HepG2 (cell line): Measurements from ENCODE around the gene SYCE3. TPM values are rescaled to one million over a fixed set of nuclear protein-coding genes. Genes with fewer than 3 reads are reported as not detected.

Experiments used
- ATAC-seq: fragments of 200-7000 bp; cut with Tn5 transposase; 3 replicates; pipeline ENCODE4 v1.9.1; 2020; ENCODE audit warnings: mild to moderate bottlenecking, moderate library complexity
- BruUV-seq: library from RNA; stranded (reverse); fragments of 400-500 nt; replicated peaks from 2 replicates; lab custom pipeline; 2021; lab: Mats Ljungman, UMichigan
- CTCF ChIA-PET: fragments of 300-600 bp; formaldehyde crosslinking; extraction: SDS; loops from one replicate; lab custom pipeline; 2021; ENCODE audit warnings: low total read pairs, inconsistent platforms, low intra/inter-chr PET ratio; lab: Yijun Ruan, JAX
- POLR2A ChIA-PET: fragments of 350-600 bp; sonication (Branson Sonifier 250); formaldehyde crosslinking; loops from one replicate; lab custom pipeline; 2020; ENCODE audit warnings: antibody characterized with exemption, inconsistent platforms; lab: Yijun Ruan, JAX
- DNase-seq: peaks from one replicate; pipeline ENCODE4 v3.0.0-alpha.2; 2015; ENCODE audit warnings: low spot score
- FAIRE-seq: peaks from 3 replicates; lab custom pipeline; 2011; peaks lifted over from hg19 to GRCh38; lab: Jason Lieb, UNC
- H2AFZ ChIP-seq: one replicate; pipeline ENCODE4 v1.6.1; 2011; ENCODE audit warnings: low read length, inconsistent platforms
- H3K27ac ChIP-seq: fragments of 300-600 bp; 3 replicates; pipeline ENCODE4 v1.8.0; 2011; ENCODE audit warnings: mixed run types, mild to moderate bottlenecking, mixed read lengths, low read length, inconsistent platforms; ENCODE audit not compliant: insufficient read depth; ENCODE audit errors: extremely low read length
- H3K27me3 ChIP-seq, 2 experiments: fragments of 200-600 bp in 1 of 2; 2 replicates in 1 of 2; 3 replicates in 1 of 2; pipeline versions ENCODE4 v1.6.0 to v1.8.0; 2011; ENCODE audit warnings: low read length in 2 of 2, mild to moderate bottlenecking in 2 of 2, moderate library complexity in 2 of 2, inconsistent platforms in 1 of 2; ENCODE audit not compliant: insufficient read depth in 2 of 2, control insufficient read depth in 1 of 2
- H3K36me3 ChIP-seq, 2 experiments: fragments of 200-600 bp in 1 of 2; replicated peaks in 1 of 2; 2 replicates in 1 of 2; 3 replicates in 1 of 2; pipeline versions ENCODE4 v1.5.1 to v1.8.0; 2011; ENCODE audit warnings: low read length in 2 of 2, inconsistent platforms in 1 of 2; ENCODE audit not compliant: insufficient read depth in 2 of 2, control insufficient read depth in 1 of 2
- H3K4me1 ChIP-seq: 2 replicates; pipeline ENCODE4 v1.5.1; 2012; ENCODE audit warnings: low read length, inconsistent platforms; ENCODE audit not compliant: insufficient read depth
- H3K4me2 ChIP-seq: 2 replicates; pipeline ENCODE4 v1.6.0; 2011; ENCODE audit warnings: low read depth, low read length, inconsistent platforms
- H3K4me3 ChIP-seq, 3 experiments: fragments of 200-600 bp in 1 of 3; sonication (generic), shearing (Covaris generic) in 1 of 3; replicated peaks in 1 of 3; 2 replicates each; pipeline ENCODE4 v1.5.1; 2011 to 2016; ENCODE audit warnings: low read length in 3 of 3, inconsistent platforms in 2 of 3, low read depth in 2 of 3, mild to moderate bottlenecking in 2 of 3, control low read depth in 1 of 3, mixed read lengths in 1 of 3; ENCODE audit not compliant: insufficient read depth in 1 of 3
- H3K79me2 ChIP-seq: one replicate; pipeline ENCODE4 v1.6.1; 2011; ENCODE audit warnings: low read length, inconsistent platforms; ENCODE audit not compliant: insufficient read depth
- H3K9ac ChIP-seq: 2 replicates; pipeline ENCODE4 v1.6.0; 2011; ENCODE audit warnings: mild to moderate bottlenecking, low read depth, low read length, inconsistent platforms; ENCODE audit not compliant: insufficient read depth
- H3K9me3 ChIP-seq: 2 replicates; pipeline ENCODE4 v1.5.1; 2012; ENCODE audit warnings: mild to moderate bottlenecking, low read length
- H4K20me1 ChIP-seq: 2 replicates; pipeline ENCODE4 v1.6.0; 2011; ENCODE audit warnings: inconsistent platforms, mild to moderate bottlenecking, low read length, moderate library complexity; ENCODE audit not compliant: insufficient read depth
- AGO2 ChIP-seq: fragments of 200-400 bp; formaldehyde crosslinking; optimal IDR thresholded peaks from 2 replicates; pipeline ENCODE3; 2017; ENCODE audit warnings: mild to moderate bottlenecking, low read depth, low read length, moderate library complexity
- ZNF460 ChIP-seq: sonication (generic); formaldehyde crosslinking; IDR thresholded peaks from 2 replicates; pipeline ENCODE4 v1.5.1; 2020; ENCODE audit warnings: missing genetic modification reagents, mild to moderate bottlenecking, borderline replicate concordance
- ZNF616 ChIP-seq: sonication (generic); formaldehyde crosslinking; IDR thresholded peaks from 2 replicates; pipeline ENCODE4 v1.5.0; 2020; ENCODE audit warnings: low read depth, mild to moderate bottlenecking, missing genetic modification reagents
- ZNF891 ChIP-seq: sonication (generic); formaldehyde crosslinking; IDR thresholded peaks from 2 replicates; pipeline ENCODE4 v1.5.0; 2020; ENCODE audit warnings: mild to moderate bottlenecking, missing genetic modification reagents
- ZZZ3 ChIP-seq: sonication (generic); formaldehyde crosslinking; IDR thresholded peaks from 2 replicates; pipeline ENCODE4 v1.4.0; 2020; ENCODE audit warnings: missing genetic modification reagents, mild to moderate bottlenecking, borderline replicate concordance
- WGBS: methylation state at CpG from one replicate; pipeline ENCODE4 v1.1.6; 2017; ENCODE audit warnings: low lambda C conversion rate; 5-methylcytosine and 5-hydroxymethylcytosine counted together
- in situ Hi-C: cut with HindIII; loops from 2 replicates; pipeline ENCODE4 v1.10.0; 2017; ENCODE audit warnings: low pct_unique_long_range_greater_than_20kb; ENCODE audit not compliant: extremely low pct_ligation_motif_present
- intact Hi-C: fragments of 100-400 bp; cut with micrococcal nuclease; formaldehyde crosslinking; loops from one replicate; pipeline ENCODE4 v1.10.0; 2022; ENCODE audit not compliant: unreplicated experiment
- polyA plus RNA-seq, 8 experiments: library from polyadenylated mRNA; depleted of rRNA in 3 of 8; stranded (reverse) in 7 of 8; unstranded in 1 of 8; fragments of >200 nt; fragmentation: Illumina TruSeq in 4 of 8; extraction: Trizol in 4 of 8; gene quantifications; 2 replicates each; pipeline versions ENCODE4 v1.2.1 to v1.2.3, GENCODE V29; 2011 to 2016; ENCODE audit warnings: low read depth in 4 of 8, missing spikeins in 1 of 8, mixed read lengths in 1 of 8; ENCODE audit not compliant: insufficient read depth in 1 of 8
- total RNA-seq, 5 experiments: library from RNA; depleted of rRNA; stranded (reverse); fragments of >200 nt; fragmentation: Illumina TruSeq; extraction: Trizol; gene quantifications; 2 replicates each; pipeline ENCODE4 v1.2.3, GENCODE V29; 2016; ENCODE audit warnings: low read depth in 1 of 5
- TF ChIP-seq, protein P1 (sequence below): sonication (generic); formaldehyde crosslinking; IDR thresholded peaks from 2 replicates; pipeline ENCODE4 v1.4.0; 2020; ENCODE audit warnings: mild to moderate bottlenecking, missing genetic modification reagents

The SYCE3 gene
- total and polyA plus RNA-seq, 2 of the 13 experiments (the other 11 are each of a cell fraction or from before 2014, with no cell fraction given): not detected

DNA sequence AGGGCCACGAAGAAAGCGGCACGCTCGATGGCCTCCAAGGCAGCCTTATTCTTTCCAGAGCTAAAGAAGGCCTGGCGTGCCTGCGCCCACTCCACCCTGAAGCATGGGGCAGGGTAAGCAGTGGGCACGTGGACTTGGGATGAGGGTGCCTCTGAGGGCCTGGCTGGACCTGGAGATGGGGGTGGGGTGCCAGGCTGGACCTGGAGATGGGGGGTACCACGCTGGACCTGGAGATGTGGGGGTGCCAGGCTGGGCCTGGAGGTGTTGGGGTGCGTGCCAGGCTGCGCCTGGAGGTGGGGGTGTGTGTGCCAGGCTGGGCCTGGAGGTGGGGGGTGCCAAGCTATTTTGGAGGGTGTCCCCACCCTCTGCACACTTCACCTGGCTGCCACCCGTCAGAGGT is 10.2 kb upstream of the SYCE3 start:
- H3K4me1 ChIP-seq: peaks cover 26% of the 10 kb centered on the region
- no peaks in the 10 kb centered on the region for H3K27me3 ChIP-seq
- H3K4me2 ChIP-seq: no peak overlapping the region
- intact Hi-C loops: no loop called here
- H3K36me3 ChIP-seq: peaks cover 4 to 5% of the 10 kb centered on the region in 2 experiments; a peak in 2 of 5 replicates
- ATAC-seq: no peak
- H3K9ac ChIP-seq: no peak overlapping the region
- DNase-seq: no peak
- no peaks in the 10 kb centered on the region for H3K79me2 ChIP-seq
- no peak overlapping the region for H3K27ac ChIP-seq
- H4K20me1 ChIP-seq: no peaks in the 10 kb centered on the region
- ChIA-PET CTCF (no interaction called here), POLR2A (interaction anchor here (1.1 kb wide), 1 partner anchor 9 kb away, joined by 5 read pairs; no protein-coding TSS in a partner anchor)
- H3K4me3 ChIP-seq: no peak overlapping the region
- TF ChIP-seq ZNF460 (CRISPR knock-in tag) (no peak), ZNF616 (CRISPR knock-in tag) (no peak), AGO2 (peak; percentile 36), ZNF891 (CRISPR knock-in tag) (no peak), ZZZ3 (CRISPR knock-in tag) (no peak)
- TF ChIP-seq, protein P1, sequence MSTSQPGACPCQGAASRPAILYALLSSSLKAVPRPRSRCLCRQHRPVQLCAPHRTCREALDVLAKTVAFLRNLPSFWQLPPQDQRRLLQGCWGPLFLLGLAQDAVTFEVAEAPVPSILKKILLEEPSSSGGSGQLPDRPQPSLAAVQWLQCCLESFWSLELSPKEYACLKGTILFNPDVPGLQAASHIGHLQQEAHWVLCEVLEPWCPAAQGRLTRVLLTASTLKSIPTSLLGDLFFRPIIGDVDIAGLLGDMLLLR (CRISPR knock-in tag): no peak
- BruUV-seq: no TSS peak
- in situ Hi-C loops: no loop called here
- FAIRE-seq: no peak
- 92% methylated on average over 2 of the region's 11 CpGs for WGBS
- no peak overlapping the region for H2AFZ ChIP-seq
- no peaks in the 10 kb centered on the region for H3K9me3 ChIP-seq
